Liver (tissue), 9 donors: ENCODE data around the gene FGF14. TPM values are rescaled to one million over a fixed set of nuclear protein-coding genes. Genes with fewer than 3 reads are reported as not detected.

ENCODE experiments used
- DNase-seq: peaks from one replicate; pipeline ENCODE4 v3.0.0-alpha.2; 2017; ENCODE audit warnings: low spot score
- H3K27ac ChIP-seq, 2 donors: one replicate each; pipeline ENCODE4 v1.7.0; 2013; ENCODE audit warnings: inconsistent platforms in 2 of 2, low read length in 2 of 2, control low read depth in 1 of 2, low read depth in 1 of 2, mild to moderate bottlenecking in 1 of 2
- H3K27me3 ChIP-seq, 4 donors: one replicate each; pipeline versions ENCODE4 v1.6.1 to v1.7.0; 2013; ENCODE audit warnings: low read length in 3 of 4, inconsistent platforms in 1 of 4, mild to moderate bottlenecking in 1 of 4, moderate library complexity in 1 of 4; ENCODE audit not compliant: control insufficient read depth in 4 of 4, insufficient read depth in 4 of 4
- H3K36me3 ChIP-seq, 4 donors: one replicate each; pipeline versions ENCODE4 v1.6.1 to v1.7.0; 2013; ENCODE audit warnings: low read length in 3 of 4, mild to moderate bottlenecking in 3 of 4, low read depth in 1 of 4, moderate library complexity in 1 of 4; ENCODE audit not compliant: control insufficient read depth in 4 of 4, insufficient read depth in 3 of 4
- H3K4me1 ChIP-seq, 4 donors: one replicate each; pipeline versions ENCODE4 v1.6.1 to v1.7.0; 2013; ENCODE audit warnings: low read length in 3 of 4, mild to moderate bottlenecking in 3 of 4, moderate library complexity in 1 of 4; ENCODE audit not compliant: control insufficient read depth in 4 of 4, insufficient read depth in 4 of 4
- H3K4me3 ChIP-seq, 3 donors: one replicate each; pipeline versions ENCODE4 v1.6.1 to v1.7.0; 2013; ENCODE audit warnings: low read length in 3 of 3, control low read depth in 1 of 3, low read depth in 1 of 3, mild to moderate bottlenecking in 1 of 3
- H3K9ac ChIP-seq, 2 donors: one replicate each; pipeline ENCODE4 v1.7.0; 2013; ENCODE audit warnings: low read length in 2 of 2, mild to moderate bottlenecking in 2 of 2, moderate library complexity in 2 of 2, control low read depth in 1 of 2, low read depth in 1 of 2
- H3K9me3 ChIP-seq, 4 donors: one replicate each; pipeline versions ENCODE4 v1.6.1 to v1.7.0; 2013; ENCODE audit warnings: low read length in 3 of 4; ENCODE audit not compliant: control insufficient read depth in 4 of 4
- EGR1 ChIP-seq, 2 donors: IDR thresholded peaks; 2 replicates each; pipeline ENCODE4 v1.6.1; 2016 to 2018; ENCODE audit warnings: antibody characterized with exemption in 2 of 2, low read depth in 2 of 2
- FOXA1 ChIP-seq: IDR thresholded peaks from 2 replicates; pipeline ENCODE4 v1.6.1; 2016; ENCODE audit warnings: antibody characterized with exemption
- FOXA2 ChIP-seq: IDR thresholded peaks from 2 replicates; pipeline ENCODE4 v1.6.1; 2016; ENCODE audit warnings: antibody characterized with exemption
- GABPA ChIP-seq, 2 donors: IDR thresholded peaks in 1 of 2; conservative IDR thresholded peaks in 1 of 2; 2 replicates each; pipeline ENCODE4 v1.6.1; 2016; ENCODE audit warnings: antibody characterized with exemption in 2 of 2, mild to moderate bottlenecking in 1 of 2, moderate library complexity in 1 of 2
- HNF4A ChIP-seq, 2 donors: conservative IDR thresholded peaks; 2 replicates each; pipeline ENCODE4 v1.6.1; 2016; ENCODE audit warnings: antibody characterized with exemption in 2 of 2, mild to moderate bottlenecking in 2 of 2
- HNF4G ChIP-seq: IDR thresholded peaks from 2 replicates; pipeline ENCODE4 v1.6.1; 2016; ENCODE audit warnings: antibody characterized with exemption
- JUND ChIP-seq, 2 donors: IDR thresholded peaks; 2 replicates each; pipeline ENCODE4 v1.6.1; 2016; ENCODE audit warnings: antibody characterized with exemption in 2 of 2
- NR2F2 ChIP-seq: IDR thresholded peaks from 2 replicates; pipeline ENCODE4 v1.6.1; 2016; ENCODE audit warnings: antibody characterized with exemption
- RAD21 ChIP-seq, 2 donors: IDR thresholded peaks; 2 replicates each; pipeline ENCODE4 v1.6.1; 2016; ENCODE audit warnings: antibody characterized with exemption in 2 of 2, mild to moderate bottlenecking in 2 of 2
- RXRA ChIP-seq, 2 donors: IDR thresholded peaks; 2 replicates each; pipeline ENCODE4 v1.6.1; 2017 to 2018; ENCODE audit warnings: antibody characterized with exemption in 2 of 2, mild to moderate bottlenecking in 1 of 2
- SP1 ChIP-seq: IDR thresholded peaks from 2 replicates; pipeline ENCODE4 v1.6.1; 2018; ENCODE audit warnings: antibody characterized with exemption, mild to moderate bottlenecking
- TAF1 ChIP-seq: conservative IDR thresholded peaks from 2 replicates; pipeline ENCODE4 v1.6.1; 2016; ENCODE audit warnings: antibody characterized with exemption, mild to moderate bottlenecking
- YY1 ChIP-seq: IDR thresholded peaks from 2 replicates; pipeline ENCODE4 v1.6.1; 2016; ENCODE audit warnings: antibody characterized with exemption, mild to moderate bottlenecking
- WGBS: extraction: QIAGEN DNeasy Blood & Tissue Kit; methylation state at CpG from one replicate; pipeline ENCODE4 v1.1.7; 2013; 5-methylcytosine and 5-hydroxymethylcytosine counted together
- polyA plus RNA-seq, 2 donors: library from polyadenylated mRNA; stranded (reverse) in 1 of 2; unstranded in 1 of 2; fragments of 200-250 nt in 1 of 2; fragments of >200 nt in 1 of 2; fragmentation: Nextera tagmentation in 1 of 2; extraction: Ambion mirVana in 1 of 2; gene quantifications; one replicate each; pipeline versions ENCODE4 v1.2.1 to v1.2.3, GENCODE V29; 2013 to 2015
- total RNA-seq, 2 donors: library from RNA; depleted of rRNA; stranded (reverse); fragments of >200 nt; gene quantifications; one replicate each; pipeline ENCODE4 v1.2.3, GENCODE V29; 2014
- TF ChIP-seq, protein P1 (sequence below): IDR thresholded peaks from 2 replicates; pipeline ENCODE4 v1.6.1; 2016; ENCODE audit warnings: antibody characterized with exemption
- TF ChIP-seq, protein P2 (sequence below): fragments of 150-350 bp; IDR thresholded peaks from 2 replicates; pipeline ENCODE4 v1.5.1; 2017; ENCODE audit warnings: improper control_type of control experiment, low read depth, low read length; ENCODE audit not compliant: missing input control
- TF ChIP-seq, protein P3 (sequence below): IDR thresholded peaks from 2 replicates; pipeline ENCODE4 v1.6.1; 2016; ENCODE audit warnings: antibody characterized with exemption, mild to moderate bottlenecking
- TF ChIP-seq, protein P4 (sequence below): IDR thresholded peaks from 2 replicates; pipeline ENCODE4 v1.6.1; 2016; ENCODE audit warnings: antibody characterized with exemption
- TF ChIP-seq, protein P5 (sequence below): IDR thresholded peaks from 2 replicates; pipeline ENCODE4 v1.6.1; 2016; ENCODE audit warnings: antibody characterized with exemption
- donor health status: healthy.
- donor health status: healthy.
- donor health status: healthy.
- donor health status: healthy.
- donor health status: healthy.

Gene FGF14
- total and polyA plus RNA-seq, 4 donors, result 0.05 to 3.3 (median 1.0) TPM

DNA sequence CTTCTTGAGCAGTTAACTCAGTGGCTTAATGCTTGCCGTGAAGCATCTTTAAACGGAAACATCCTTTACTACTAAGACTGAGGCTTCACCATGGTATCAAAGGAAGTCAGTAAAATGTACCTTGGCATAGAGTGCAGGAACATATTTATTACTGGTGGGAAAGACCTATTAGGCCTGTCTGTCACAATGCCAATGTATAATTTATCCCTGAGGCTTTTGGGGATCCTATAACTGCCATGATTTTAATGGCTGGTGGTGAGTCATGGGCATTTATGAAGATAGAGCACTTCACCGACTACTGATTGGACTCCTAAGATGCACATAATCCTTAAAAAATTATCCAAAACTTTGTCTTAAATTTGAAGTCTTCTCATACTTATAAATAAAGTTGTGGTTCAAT lies 79.6 kb downstream of the FGF14 start (continued):
- no peak for TF ChIP-seq GABPA (IDR thresholded peaks at IDR 0.05 in 1 of 2, conservative IDR thresholded peaks at IDR 0.05 in 1 of 2)
- TF ChIP-seq JUND (IDR thresholded peaks at IDR 0.05), result no peak
- TF ChIP-seq HNF4A (conservative IDR thresholded peaks at IDR 0.05), result no peak

DNA sequence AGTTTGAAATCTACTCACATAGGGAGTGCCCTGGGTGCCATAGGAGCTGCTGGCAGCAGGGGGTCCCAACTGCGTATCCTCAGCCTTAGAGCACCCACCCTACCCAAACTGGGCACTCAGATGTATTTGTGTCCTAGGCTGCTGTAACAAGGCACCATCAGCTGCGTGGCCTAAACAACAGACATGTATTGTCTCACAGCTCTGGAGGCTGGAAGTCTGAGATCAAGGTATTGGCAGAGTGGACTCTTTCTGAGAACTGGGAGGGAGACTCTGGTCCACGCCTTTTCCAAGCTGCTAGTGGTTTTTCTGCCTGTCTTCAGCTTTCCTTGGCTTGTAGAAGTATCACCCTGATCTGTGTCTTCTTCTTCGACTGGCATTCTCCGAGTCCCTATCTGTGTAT lies 83.6 kb downstream of the FGF14 start:
- peak overlapping the region; percentile 52 to 92 for H3K27ac ChIP-seq
- no peaks in the 10 kb centered on the region for H3K27me3 ChIP-seq
- no peak for DNase-seq
- peak overlapping the region in 1 of 2 donors; percentile 6 for H3K9ac ChIP-seq
- 91% methylated on average over 5 of the region's 5 CpGs for WGBS
- H3K36me3 ChIP-seq, result no peaks in the 10 kb centered on the region
- no peak overlapping the region for H3K4me3 ChIP-seq
- H3K4me1 ChIP-seq, result peaks cover 2 to 8% (median 6%) of the 10 kb centered on the region in 4 donors
- no peaks in the 10 kb centered on the region for H3K9me3 ChIP-seq
- no peak for TF ChIP-seq YY1
- TF ChIP-seq, protein P1, sequence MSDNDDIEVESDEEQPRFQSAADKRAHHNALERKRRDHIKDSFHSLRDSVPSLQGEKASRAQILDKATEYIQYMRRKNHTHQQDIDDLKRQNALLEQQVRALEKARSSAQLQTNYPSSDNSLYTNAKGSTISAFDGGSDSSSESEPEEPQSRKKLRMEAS, result no peak
- TF ChIP-seq FOXA2, result no peak
- TF ChIP-seq HNF4G, result no peak

DNA sequence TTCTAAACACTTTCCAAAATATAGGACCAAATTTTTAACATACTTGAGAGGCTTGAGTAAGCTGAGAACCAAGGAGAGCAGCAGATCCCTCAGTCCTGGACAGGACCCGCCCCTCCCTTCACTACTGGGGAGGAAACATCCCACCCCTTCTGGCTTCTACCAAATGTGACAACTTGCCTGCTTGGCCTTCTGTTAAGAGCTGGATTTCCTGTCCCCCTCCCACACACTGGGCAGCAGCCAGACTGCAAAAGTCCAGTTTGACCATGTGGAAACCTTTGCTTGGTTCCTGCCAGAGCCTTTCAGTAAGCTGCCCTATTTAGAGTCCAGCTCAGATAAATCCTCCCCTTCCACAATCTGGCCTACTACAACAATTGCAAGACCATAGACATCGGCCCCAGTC lies 84.3 kb downstream of the FGF14 start:
- H3K36me3 ChIP-seq, result no peaks in the 10 kb centered on the region
- H3K9ac ChIP-seq, result peak overlapping the region in 1 of 2 donors; percentile 16
- H3K4me3 ChIP-seq, result no peak overlapping the region
- peak overlapping the region; percentile 52 to 92 for H3K27ac ChIP-seq
- no peak for DNase-seq
- peaks cover 2 to 5% (median 5%) of the 10 kb centered on the region in 4 donors for H3K4me1 ChIP-seq
- H3K9me3 ChIP-seq, result no peaks in the 10 kb centered on the region
- H3K27me3 ChIP-seq, result no peaks in the 10 kb centered on the region
- TF ChIP-seq, protein P2, sequence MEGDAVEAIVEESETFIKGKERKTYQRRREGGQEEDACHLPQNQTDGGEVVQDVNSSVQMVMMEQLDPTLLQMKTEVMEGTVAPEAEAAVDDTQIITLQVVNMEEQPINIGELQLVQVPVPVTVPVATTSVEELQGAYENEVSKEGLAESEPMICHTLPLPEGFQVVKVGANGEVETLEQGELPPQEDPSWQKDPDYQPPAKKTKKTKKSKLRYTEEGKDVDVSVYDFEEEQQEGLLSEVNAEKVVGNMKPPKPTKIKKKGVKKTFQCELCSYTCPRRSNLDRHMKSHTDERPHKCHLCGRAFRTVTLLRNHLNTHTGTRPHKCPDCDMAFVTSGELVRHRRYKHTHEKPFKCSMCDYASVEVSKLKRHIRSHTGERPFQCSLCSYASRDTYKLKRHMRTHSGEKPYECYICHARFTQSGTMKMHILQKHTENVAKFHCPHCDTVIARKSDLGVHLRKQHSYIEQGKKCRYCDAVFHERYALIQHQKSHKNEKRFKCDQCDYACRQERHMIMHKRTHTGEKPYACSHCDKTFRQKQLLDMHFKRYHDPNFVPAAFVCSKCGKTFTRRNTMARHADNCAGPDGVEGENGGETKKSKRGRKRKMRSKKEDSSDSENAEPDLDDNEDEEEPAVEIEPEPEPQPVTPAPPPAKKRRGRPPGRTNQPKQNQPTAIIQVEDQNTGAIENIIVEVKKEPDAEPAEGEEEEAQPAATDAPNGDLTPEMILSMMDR, result no peak
- peak; percentile 64 to 69 for TF ChIP-seq RAD21 (IDR thresholded peaks at IDR 0.05)
- peak; percentile 95 for TF ChIP-seq SP1
- peak; percentile 19 to 68 for TF ChIP-seq JUND (IDR thresholded peaks at IDR 0.05)
- TF ChIP-seq EGR1 (IDR thresholded peaks at IDR 0.05; ENCODE audit: low read depth in 2 of 2), result peak; percentile 91 to 95
- peak; percentile 62 for TF ChIP-seq TAF1
- TF ChIP-seq, protein P3, sequence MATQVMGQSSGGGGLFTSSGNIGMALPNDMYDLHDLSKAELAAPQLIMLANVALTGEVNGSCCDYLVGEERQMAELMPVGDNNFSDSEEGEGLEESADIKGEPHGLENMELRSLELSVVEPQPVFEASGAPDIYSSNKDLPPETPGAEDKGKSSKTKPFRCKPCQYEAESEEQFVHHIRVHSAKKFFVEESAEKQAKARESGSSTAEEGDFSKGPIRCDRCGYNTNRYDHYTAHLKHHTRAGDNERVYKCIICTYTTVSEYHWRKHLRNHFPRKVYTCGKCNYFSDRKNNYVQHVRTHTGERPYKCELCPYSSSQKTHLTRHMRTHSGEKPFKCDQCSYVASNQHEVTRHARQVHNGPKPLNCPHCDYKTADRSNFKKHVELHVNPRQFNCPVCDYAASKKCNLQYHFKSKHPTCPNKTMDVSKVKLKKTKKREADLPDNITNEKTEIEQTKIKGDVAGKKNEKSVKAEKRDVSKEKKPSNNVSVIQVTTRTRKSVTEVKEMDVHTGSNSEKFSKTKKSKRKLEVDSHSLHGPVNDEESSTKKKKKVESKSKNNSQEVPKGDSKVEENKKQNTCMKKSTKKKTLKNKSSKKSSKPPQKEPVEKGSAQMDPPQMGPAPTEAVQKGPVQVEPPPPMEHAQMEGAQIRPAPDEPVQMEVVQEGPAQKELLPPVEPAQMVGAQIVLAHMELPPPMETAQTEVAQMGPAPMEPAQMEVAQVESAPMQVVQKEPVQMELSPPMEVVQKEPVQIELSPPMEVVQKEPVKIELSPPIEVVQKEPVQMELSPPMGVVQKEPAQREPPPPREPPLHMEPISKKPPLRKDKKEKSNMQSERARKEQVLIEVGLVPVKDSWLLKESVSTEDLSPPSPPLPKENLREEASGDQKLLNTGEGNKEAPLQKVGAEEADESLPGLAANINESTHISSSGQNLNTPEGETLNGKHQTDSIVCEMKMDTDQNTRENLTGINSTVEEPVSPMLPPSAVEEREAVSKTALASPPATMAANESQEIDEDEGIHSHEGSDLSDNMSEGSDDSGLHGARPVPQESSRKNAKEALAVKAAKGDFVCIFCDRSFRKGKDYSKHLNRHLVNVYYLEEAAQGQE, result peak; percentile 81
- TF ChIP-seq, protein P4, sequence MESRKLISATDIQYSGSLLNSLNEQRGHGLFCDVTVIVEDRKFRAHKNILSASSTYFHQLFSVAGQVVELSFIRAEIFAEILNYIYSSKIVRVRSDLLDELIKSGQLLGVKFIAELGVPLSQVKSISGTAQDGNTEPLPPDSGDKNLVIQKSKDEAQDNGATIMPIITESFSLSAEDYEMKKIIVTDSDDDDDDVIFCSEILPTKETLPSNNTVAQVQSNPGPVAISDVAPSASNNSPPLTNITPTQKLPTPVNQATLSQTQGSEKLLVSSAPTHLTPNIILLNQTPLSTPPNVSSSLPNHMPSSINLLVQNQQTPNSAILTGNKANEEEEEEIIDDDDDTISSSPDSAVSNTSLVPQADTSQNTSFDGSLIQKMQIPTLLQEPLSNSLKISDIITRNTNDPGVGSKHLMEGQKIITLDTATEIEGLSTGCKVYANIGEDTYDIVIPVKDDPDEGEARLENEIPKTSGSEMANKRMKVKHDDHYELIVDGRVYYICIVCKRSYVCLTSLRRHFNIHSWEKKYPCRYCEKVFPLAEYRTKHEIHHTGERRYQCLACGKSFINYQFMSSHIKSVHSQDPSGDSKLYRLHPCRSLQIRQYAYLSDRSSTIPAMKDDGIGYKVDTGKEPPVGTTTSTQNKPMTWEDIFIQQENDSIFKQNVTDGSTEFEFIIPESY, result peak; percentile 72
- TF ChIP-seq FOXA2, result peak; percentile 29
- TF ChIP-seq, protein P1, result peak; percentile 94
- TF ChIP-seq GABPA (IDR thresholded peaks at IDR 0.05 in 1 of 2, conservative IDR thresholded peaks at IDR 0.05 in 1 of 2), result peak in 1 of 2 donors; percentile 74
- peak; percentile 89 for TF ChIP-seq HNF4A (conservative IDR thresholded peaks at IDR 0.05)
- peak; percentile 66 for TF ChIP-seq NR2F2
- TF ChIP-seq HNF4G, result no peak
- TF ChIP-seq, protein P5, sequence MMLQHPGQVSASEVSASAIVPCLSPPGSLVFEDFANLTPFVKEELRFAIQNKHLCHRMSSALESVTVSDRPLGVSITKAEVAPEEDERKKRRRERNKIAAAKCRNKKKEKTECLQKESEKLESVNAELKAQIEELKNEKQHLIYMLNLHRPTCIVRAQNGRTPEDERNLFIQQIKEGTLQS, result peak; percentile 58
- TF ChIP-seq FOXA1, result peak; percentile 44
- peak; percentile 68 to 82 for TF ChIP-seq RXRA (IDR thresholded peaks at IDR 0.05)
- TF ChIP-seq YY1, result peak; percentile 60
- 24% methylated on average over 2 of the region's 2 CpGs for WGBS
